Stimulated activated CD4-positive, alpha-beta T cell treated with anti-CD3 and anti-CD28 coated beads, Interleukin-15, amount 100 ng/mL, for 24 hours (primary cell): ENCODE data around the gene GRHL3.

Experiments used
- DNase-seq: peaks from one replicate; pipeline ENCODE4 v3.0.0-alpha.2; 2020

GRHL3 gene

GRCh38 chr1:24403806-24404205, 84.6 kb downstream of the GRHL3 start:
- DNase-seq = no peak
